ENCODE measurements around the gene CYFIP1. TPM values are rescaled to one million over a fixed set of nuclear protein-coding genes. Genes with fewer than 3 reads are reported as not detected.

CYFIP1 gene
- total and polyA plus RNA-seq, 10 donors = 11.5 to 139 (median 84.9) TPM

GRCh38 chr15:22889146-22889818 lies 90.9 kb downstream of the CYFIP1 start:
- Histone ChIP-seq H3K27ac (no peak overlapping the region), H3K9me3 (no peaks in the 10 kb centered on the region), H3K36me3 (peaks cover 0 to 79% (median 12%) of the 10 kb centered on the region in 6 donors), H3K4me3 (no peak overlapping the region), H3K27me3 (replicated peaks in 1 of 7) (no peaks in the 10 kb centered on the region), H3K4me1 (no peaks in the 10 kb centered on the region)
- 91 to 97% (median 94%) methylated on average over 11 to 14 of the region's 14 CpGs for WGBS, 5 donors
- TF ChIP-seq POLR2A (IDR thresholded peaks at IDR 0.05) (no peak), POLR2AphosphoS5 (IDR thresholded peaks at IDR 0.05) (no peak), CTCF (IDR thresholded peaks at IDR 0.05 in 8 of 11, conservative IDR thresholded peaks at IDR 0.05 in 3 of 11) (no peak)
- no peak for DNase-seq
- intact Hi-C loops (cut with DNase I; ENCODE audit: low total_unique reads) = loop anchor here (10.0 kb wide), 1 partner anchor 64 kb away; no protein-coding TSS in a partner anchor

GRCh38 chr15:22888120-22888859 lies 91.9 kb downstream of the CYFIP1 start:
- no peaks in the 10 kb centered on the region for H3K27me3 ChIP-seq (replicated peaks in 1 of 7)
- peaks cover 0 to 74% (median 12%) of the 10 kb centered on the region in 6 donors for H3K36me3 ChIP-seq
- H3K4me3 ChIP-seq = no peak overlapping the region
- H3K9me3 ChIP-seq = no peaks in the 10 kb centered on the region
- DNase-seq = no peak
- no peak overlapping the region for H3K27ac ChIP-seq
- WGBS, 5 donors = 82 to 96% (median 88%) methylated on average over 9 of the region's 9 CpGs
- intact Hi-C loops (cut with DNase I; ENCODE audit: low total_unique reads) = loop anchor here (10.0 kb wide), 1 partner anchor 63 kb away; no protein-coding TSS in a partner anchor
- H3K4me1 ChIP-seq = no peaks in the 10 kb centered on the region
- no peak for TF ChIP-seq CTCF (IDR thresholded peaks at IDR 0.05 in 8 of 11, conservative IDR thresholded peaks at IDR 0.05 in 3 of 11)

- no peak for DNase-seq
- Histone ChIP-seq H3K27me3 (replicated peaks in 1 of 7) (no peaks in the 10 kb centered on the region), H3K4me3 (no peak overlapping the region), H3K36me3 (peaks cover 0 to 74% (median 15%) of the 10 kb centered on the region in 6 donors), H3K4me1 (no peaks in the 10 kb centered on the region), H3K27ac (no peak overlapping the region), H3K9me3 (no peaks in the 10 kb centered on the region)
- TF ChIP-seq POLR2A (IDR thresholded peaks at IDR 0.05) = no peak
- no peak for TF ChIP-seq POLR2AphosphoS5 (IDR thresholded peaks at IDR 0.05)
- TF ChIP-seq CTCF (IDR thresholded peaks at IDR 0.05 in 8 of 11, conservative IDR thresholded peaks at IDR 0.05 in 3 of 11) = no peak
- 89 to 93% (median 92%) methylated on average over 12 to 14 of the region's 14 CpGs for WGBS, 5 donors
- intact Hi-C loops (cut with DNase I; ENCODE audit: low total_unique reads) = loop anchor here (10.0 kb wide), 1 partner anchor 63 kb away; no protein-coding TSS in a partner anchor
Measured at GRCh38 chr15:22887157-22887951, 92.8 kb downstream of the CYFIP1 start.

Data from spleen (tissue), 11 donors.